B cell (primary cell): ENCODE measurements around the gene TRPV4. TPM values are rescaled to one million over a fixed set of nuclear protein-coding genes. Genes with fewer than 3 reads are reported as not detected.

ENCODE experiments used
- ATAC-seq: fragments of 200-7000 bp; cut with Tn5 transposase; one replicate; pipeline ENCODE4 v1.10.0; 2021; ENCODE audit warnings: low read depth, mild to moderate bottlenecking, moderate number of reproducible peaks, moderate library complexity
- CTCF ChIA-PET: fragments of 350-600 bp; sonication (Branson Sonifier 250); formaldehyde crosslinking; loops from one replicate; lab custom pipeline; 2021; ENCODE audit warnings: antibody characterized with exemption, inconsistent platforms; lab: Charles Lee
- POLR2A ChIA-PET: fragments of 350-600 bp; sonication (Branson Sonifier 250); formaldehyde crosslinking; loops from one replicate; lab custom pipeline; 2021; ENCODE audit warnings: antibody characterized with exemption; lab: Charles Lee
- DNase-seq: peaks from one replicate; pipeline ENCODE4 v3.0.0; 2013
- H2AFZ ChIP-seq: 2 replicates; pipeline ENCODE4 v1.6.1; 2012; ENCODE audit warnings: mild to moderate bottlenecking, low read depth, low read length; ENCODE audit not compliant: insufficient read depth, poor library complexity, severe bottlenecking
- H3K27ac ChIP-seq, 2 donors: 1 replicate in 1 of 2; 2 replicates in 1 of 2; pipeline ENCODE4 v1.5.1; 2012 to 2013; ENCODE audit warnings: low read length in 2 of 2, mild to moderate bottlenecking in 2 of 2, moderate library complexity in 1 of 2
- H3K27me3 ChIP-seq, 4 experiments: fragments of 200-600 bp in 1 of 4; sonication (generic) in 1 of 4; replicated peaks in 1 of 4; 1 replicate in 2 of 4; 2 replicates in 2 of 4; pipeline versions ENCODE4 v1.6.1 to v1.7.0; 2013 to 2016; ENCODE audit warnings: low read length in 3 of 4, mild to moderate bottlenecking in 2 of 4, mixed read lengths in 1 of 4, moderate library complexity in 1 of 4; ENCODE audit not compliant: insufficient read depth in 4 of 4, control insufficient read depth in 3 of 4; ENCODE audit errors: control extremely low read depth in 1 of 4
- H3K36me3 ChIP-seq, 2 experiments: replicated peaks in 1 of 2; 1 replicate in 1 of 2; 2 replicates in 1 of 2; pipeline versions ENCODE4 v1.6.1 to v1.7.1; 2013; ENCODE audit warnings: low read length in 1 of 2; ENCODE audit not compliant: insufficient read depth in 2 of 2, control insufficient read depth in 1 of 2; ENCODE audit errors: control extremely low read depth in 1 of 2, extremely low read depth in 1 of 2
- H3K4me1 ChIP-seq, 2 donors: fragments of 200-600 bp in 1 of 2; sonication (generic) in 1 of 2; 1 replicate in 1 of 2; 2 replicates in 1 of 2; pipeline versions ENCODE4 v1.5.1 to v1.6.1; 2013 to 2017; ENCODE audit warnings: low read length in 2 of 2; ENCODE audit not compliant: control insufficient read depth in 2 of 2, insufficient read depth in 2 of 2
- H3K4me2 ChIP-seq: replicated peaks from 2 replicates; pipeline ENCODE3; 2012; ENCODE audit warnings: mild to moderate bottlenecking, low read depth, low read length; ENCODE audit not compliant: poor library complexity, severe bottlenecking
- H3K4me3 ChIP-seq, 5 experiments: fragments of 200-600 bp in 1 of 5; sonication (generic) in 1 of 5; 1 replicate in 3 of 5; 2 replicates in 2 of 5; pipeline versions ENCODE4 v1.5.1 to v1.7.0; 2011 to 2016; ENCODE audit warnings: low read length in 4 of 5, mild to moderate bottlenecking in 4 of 5, low read depth in 2 of 5, control low read depth in 1 of 5, moderate library complexity in 1 of 5; ENCODE audit not compliant: insufficient read depth in 1 of 5; ENCODE audit errors: control extremely low read depth in 1 of 5, extremely low read depth in 1 of 5
- H3K79me2 ChIP-seq: fragments of 200-600 bp; sonication (generic); one replicate; pipeline ENCODE4 v1.6.0; 2016; ENCODE audit warnings: low read length; ENCODE audit not compliant: control insufficient read depth, insufficient read depth
- H3K9ac ChIP-seq: fragments of 200-600 bp; sonication (generic); 2 replicates; pipeline ENCODE4 v1.6.1; 2017; ENCODE audit warnings: mild to moderate bottlenecking, low read length, moderate library complexity
- H3K9me3 ChIP-seq, 3 donors: one replicate each; pipeline versions ENCODE4 v1.6.1 to v1.7.1; 2013; ENCODE audit warnings: low read length in 2 of 3; ENCODE audit not compliant: control insufficient read depth in 2 of 3, insufficient read depth in 1 of 3; ENCODE audit errors: control extremely low read depth in 1 of 3
- H4K20me1 ChIP-seq: 2 replicates; pipeline ENCODE4 v1.6.0; 2012; ENCODE audit warnings: mild to moderate bottlenecking, low read length; ENCODE audit not compliant: insufficient read depth, control insufficient read depth, poor library complexity, severe bottlenecking
- H3K27ac Mint-ChIP-seq: one replicate; pipeline ENCODE4 v1.8.0; 2021; ENCODE audit warnings: mixed read lengths
- H3K27me3 Mint-ChIP-seq: one replicate; pipeline ENCODE4 v1.8.0; 2021; ENCODE audit warnings: mixed read lengths
- H3K4me1 Mint-ChIP-seq: one replicate; pipeline ENCODE4 v1.8.0; 2021; ENCODE audit warnings: mixed read lengths
- H3K4me3 Mint-ChIP-seq: one replicate; pipeline ENCODE4 v1.8.0; 2021; ENCODE audit warnings: mixed read lengths
- H3K9me3 Mint-ChIP-seq: one replicate; pipeline ENCODE4 v1.8.0; 2022; ENCODE audit warnings: mixed read lengths; ENCODE audit not compliant: insufficient read depth
- EZH2 ChIP-seq: IDR thresholded peaks from 2 replicates; pipeline ENCODE4 v1.6.1; 2012; ENCODE audit warnings: borderline replicate concordance, low read depth, mild to moderate bottlenecking, moderate library complexity, low read length; ENCODE audit not compliant: insufficient read depth, poor library complexity, severe bottlenecking
- WGBS: methylation state at CpG from one replicate; pipeline ENCODE4 v1.1.5; 2013; ENCODE audit warnings: missing lambda C conversion rate; ENCODE audit not compliant: insufficient coverage; 5-methylcytosine and 5-hydroxymethylcytosine counted together
- intact Hi-C: fragments of 100-400 bp; cut with micrococcal nuclease; formaldehyde crosslinking; loops from one replicate; pipeline ENCODE4 v1.10.0; 2022
- polyA plus RNA-seq: library from polyadenylated mRNA; depleted of rRNA; stranded (reverse); fragments of >200 nt; gene quantifications from 2 replicates; pipeline ENCODE4 v1.2.3, GENCODE V29; 2012
- total RNA-seq, 2 donors: library from RNA; stranded (reverse); fragments of 120-200 nt in 1 of 2; gene quantifications; 1 replicate in 1 of 2; 2 replicates in 1 of 2; pipeline versions ENCODE4 v1.2.3 to v1.2.4, GENCODE V29; 2013 to 2022
- TF ChIP-seq, protein P1 (sequence below): fragments of 200-600 bp; IDR thresholded peaks from one replicate; pipeline ENCODE4 v1.8.0; 2022; ENCODE audit warnings: antibody characterized with exemption, mild to moderate bottlenecking

Gene TRPV4
- total and polyA plus RNA-seq, 2 donors (not counting 1 experiment from before 2014, with no cell fraction given): not detected

DNA sequence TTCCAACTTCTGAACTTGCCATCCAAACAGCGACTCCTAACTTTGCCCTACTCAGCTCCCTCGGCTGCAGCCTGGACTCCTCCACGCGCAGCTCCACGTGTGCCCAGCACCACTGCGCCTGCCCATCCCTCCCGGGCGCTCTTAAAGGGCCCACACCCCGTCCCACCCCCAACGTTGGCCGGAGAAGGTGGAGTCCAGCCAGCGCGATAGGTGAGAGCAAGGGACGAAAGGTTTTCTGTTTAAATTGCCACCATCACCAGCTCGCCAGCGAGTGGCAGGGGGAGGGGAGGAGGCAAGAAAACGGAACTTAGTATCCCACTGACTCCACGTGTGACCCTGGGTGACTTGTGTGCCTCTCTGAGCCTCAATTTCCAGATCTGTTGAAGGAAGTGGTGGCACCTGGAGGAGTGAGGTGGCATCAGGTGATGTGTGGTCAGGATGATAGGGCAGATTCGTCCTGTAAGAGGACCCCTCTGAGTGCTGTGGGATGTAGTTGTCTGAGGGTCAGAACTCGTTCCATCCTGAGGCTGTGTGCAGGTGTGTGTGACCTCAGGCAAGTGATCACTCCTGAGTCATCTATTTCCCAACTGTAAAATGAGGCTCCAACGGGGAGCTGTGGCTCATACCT is 59.7 kb downstream of the TRPV4 start:
- Mint-ChIP-seq H3K4me3 (no peak overlapping the region), H3K27me3 (peaks cover 3% of the 10 kb centered on the region), H3K4me1 (peaks cover 6% of the 10 kb centered on the region), H3K27ac (no peak overlapping the region), H3K9me3 (no peaks in the 10 kb centered on the region)
- DNase-seq (no peak), ATAC-seq (no peak)
- no peak for TF ChIP-seq EZH2
- TF ChIP-seq, protein P1, sequence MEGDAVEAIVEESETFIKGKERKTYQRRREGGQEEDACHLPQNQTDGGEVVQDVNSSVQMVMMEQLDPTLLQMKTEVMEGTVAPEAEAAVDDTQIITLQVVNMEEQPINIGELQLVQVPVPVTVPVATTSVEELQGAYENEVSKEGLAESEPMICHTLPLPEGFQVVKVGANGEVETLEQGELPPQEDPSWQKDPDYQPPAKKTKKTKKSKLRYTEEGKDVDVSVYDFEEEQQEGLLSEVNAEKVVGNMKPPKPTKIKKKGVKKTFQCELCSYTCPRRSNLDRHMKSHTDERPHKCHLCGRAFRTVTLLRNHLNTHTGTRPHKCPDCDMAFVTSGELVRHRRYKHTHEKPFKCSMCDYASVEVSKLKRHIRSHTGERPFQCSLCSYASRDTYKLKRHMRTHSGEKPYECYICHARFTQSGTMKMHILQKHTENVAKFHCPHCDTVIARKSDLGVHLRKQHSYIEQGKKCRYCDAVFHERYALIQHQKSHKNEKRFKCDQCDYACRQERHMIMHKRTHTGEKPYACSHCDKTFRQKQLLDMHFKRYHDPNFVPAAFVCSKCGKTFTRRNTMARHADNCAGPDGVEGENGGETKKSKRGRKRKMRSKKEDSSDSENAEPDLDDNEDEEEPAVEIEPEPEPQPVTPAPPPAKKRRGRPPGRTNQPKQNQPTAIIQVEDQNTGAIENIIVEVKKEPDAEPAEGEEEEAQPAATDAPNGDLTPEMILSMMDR: no peak
- no peaks in the 10 kb centered on the region for H4K20me1 ChIP-seq
- H3K27me3 ChIP-seq: no peaks in the 10 kb centered on the region
- peak overlapping the region; percentile 25 for H3K4me2 ChIP-seq
- no peaks in the 10 kb centered on the region for H3K36me3 ChIP-seq
- H2AFZ ChIP-seq: peak overlapping the region; percentile 28
- CTCF ChIA-PET: interaction anchor here (0.8 to 6.1 kb wide), 9 partner anchors 55 to 346 kb away, joined by 3 to 66 read pairs (median 7); no protein-coding TSS in a partner anchor
- no peak overlapping the region for H3K9ac ChIP-seq
- intact Hi-C loops: no loop called here
- no peaks in the 10 kb centered on the region for H3K4me1 ChIP-seq
- POLR2A ChIA-PET: no interaction called here
- 19% methylated on average over 11 of the region's 21 CpGs for WGBS
- H3K4me3 ChIP-seq: no peak overlapping the region
- no peaks in the 10 kb centered on the region for H3K9me3 ChIP-seq
- no peak overlapping the region for H3K27ac ChIP-seq
- no peaks in the 10 kb centered on the region for H3K79me2 ChIP-seq

DNA sequence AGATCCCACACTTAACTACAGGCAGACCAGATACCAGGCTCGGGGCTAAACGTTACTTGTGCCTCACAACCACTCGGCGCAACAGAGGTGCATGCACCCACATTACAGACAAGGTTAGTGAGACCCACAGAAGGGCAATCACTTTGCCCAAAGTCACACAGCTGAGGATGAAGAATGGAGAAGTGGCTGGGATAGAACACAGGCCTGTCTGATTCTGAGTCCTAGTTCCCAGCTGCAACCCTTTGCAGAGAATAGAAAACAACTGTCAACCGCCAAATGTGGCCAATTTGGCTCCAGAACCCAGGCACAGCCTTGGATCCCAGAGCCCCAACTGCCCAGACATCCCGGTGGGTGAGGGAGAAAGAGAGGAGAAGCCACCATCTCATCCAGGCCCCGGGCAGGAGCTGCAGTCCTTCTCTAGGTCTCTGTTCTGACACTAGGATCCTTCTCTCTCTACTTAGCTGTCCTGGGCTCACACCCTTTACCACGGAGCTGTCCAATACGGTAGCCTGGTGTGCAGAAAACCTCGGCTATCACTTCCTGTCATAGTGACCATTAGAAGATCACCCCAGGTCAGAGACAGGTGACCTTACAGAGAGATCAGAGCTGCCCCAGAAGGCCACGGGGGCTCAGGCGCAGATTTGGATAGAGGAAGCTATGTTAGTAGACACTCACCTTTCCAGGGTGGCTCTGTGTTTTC is 60.4 kb downstream of the TRPV4 start:
- intact Hi-C loops: no loop called here
- H3K4me2 ChIP-seq: peak overlapping the region; percentile 25

More for the DNA sequence above, 60.4 kb downstream of the TRPV4 start:
- H3K27me3 ChIP-seq: no peaks in the 10 kb centered on the region
- Mint-ChIP-seq H3K9me3 (no peaks in the 10 kb centered on the region), H3K4me1 (peaks cover 6% of the 10 kb centered on the region), H3K4me3 (no peak overlapping the region), H3K27me3 (peaks cover 3% of the 10 kb centered on the region), H3K27ac (no peak overlapping the region)
- WGBS: 81% methylated on average over 7 of the region's 12 CpGs
- no peaks in the 10 kb centered on the region for H3K36me3 ChIP-seq
- no peak overlapping the region for H3K27ac ChIP-seq
- no peak overlapping the region for H3K9ac ChIP-seq
- ATAC-seq (no peak), DNase-seq (no peak)
- no peaks in the 10 kb centered on the region for H3K9me3 ChIP-seq
- no peaks in the 10 kb centered on the region for H3K4me1 ChIP-seq
- ChIA-PET POLR2A (no interaction called here), CTCF (interaction anchor here (0.8 to 6.1 kb wide), 8 partner anchors 56 to 345 kb away, joined by 3 to 66 read pairs (median 4); no protein-coding TSS in a partner anchor)
- no peak overlapping the region for H3K4me3 ChIP-seq
- no peaks in the 10 kb centered on the region for H4K20me1 ChIP-seq
- no peak overlapping the region for H2AFZ ChIP-seq
- H3K79me2 ChIP-seq: no peaks in the 10 kb centered on the region
- TF ChIP-seq, protein P1: no peak
- no peak for TF ChIP-seq EZH2
